CD14-positive monocyte (primary cell): Measurements from ENCODE around the gene ABCG8. TPM values are rescaled to one million over a fixed set of nuclear protein-coding genes. Genes with fewer than 3 reads are reported as not detected.

Source experiments
- DNase-seq, 3 donors: peaks; one replicate each; pipeline ENCODE4 v3.0.0-alpha.2; 2011 to 2022
- H2AFZ ChIP-seq: 2 replicates; pipeline ENCODE4 v1.6.0; 2012; ENCODE audit warnings: mild to moderate bottlenecking, low read depth, low read length, inconsistent platforms; ENCODE audit not compliant: insufficient read depth, poor library complexity, severe bottlenecking
- H3K27ac ChIP-seq, 2 donors: 1 replicate in 1 of 2; 2 replicates in 1 of 2; pipeline ENCODE4 v1.5.1; 2012 to 2013; ENCODE audit warnings: low read length in 2 of 2, control low read depth in 1 of 2, inconsistent platforms in 1 of 2, low read depth in 1 of 2, mild to moderate bottlenecking in 1 of 2
- H3K27me3 ChIP-seq, 2 donors: one replicate each; pipeline versions ENCODE4 v1.6.0 to v1.6.1; 2011 to 2013; ENCODE audit warnings: low read length in 2 of 2; ENCODE audit not compliant: control insufficient read depth in 2 of 2, insufficient read depth in 2 of 2
- H3K36me3 ChIP-seq, 2 donors: replicated peaks in 1 of 2; 1 replicate in 1 of 2; 2 replicates in 1 of 2; pipeline versions ENCODE4 v1.5.1 to v1.6.1; 2012 to 2013; ENCODE audit warnings: low read length in 2 of 2, control low read depth in 1 of 2, inconsistent platforms in 1 of 2, mild to moderate bottlenecking in 1 of 2; ENCODE audit not compliant: insufficient read depth in 2 of 2, control insufficient read depth in 1 of 2
- H3K4me1 ChIP-seq, 2 donors: 1 replicate in 1 of 2; 2 replicates in 1 of 2; pipeline versions ENCODE4 v1.5.1 to v1.6.1; 2012 to 2013; ENCODE audit warnings: low read length in 2 of 2, control low read depth in 1 of 2, inconsistent platforms in 1 of 2, mild to moderate bottlenecking in 1 of 2, moderate library complexity in 1 of 2; ENCODE audit not compliant: insufficient read depth in 2 of 2, control insufficient read depth in 1 of 2
- H3K4me2 ChIP-seq: replicated peaks from 2 replicates; pipeline ENCODE3; 2012; ENCODE audit warnings: low read length, moderate library complexity, mild to moderate bottlenecking; ENCODE audit not compliant: poor library complexity, severe bottlenecking; ENCODE audit errors: extremely low read depth
- H3K4me3 ChIP-seq, 3 experiments: fragments of 200-600 bp in 1 of 3; sonication (generic) in 1 of 3; replicated peaks in 1 of 3; 1 replicate in 2 of 3; 2 replicates in 1 of 3; pipeline ENCODE4 v1.5.1; 2011 to 2013; ENCODE audit warnings: low read length in 3 of 3, mild to moderate bottlenecking in 3 of 3, control low read depth in 2 of 3, low read depth in 2 of 3, inconsistent platforms in 1 of 3, moderate library complexity in 1 of 3
- H3K79me2 ChIP-seq: 2 replicates; pipeline ENCODE4 v1.6.0; 2012; ENCODE audit warnings: mild to moderate bottlenecking, control low read depth, inconsistent platforms, low read length, moderate library complexity; ENCODE audit not compliant: insufficient read depth
- H3K9ac ChIP-seq: 2 replicates; pipeline ENCODE4 v1.6.0; 2017; ENCODE audit warnings: low read length, mild to moderate bottlenecking; ENCODE audit not compliant: insufficient read depth, poor library complexity, severe bottlenecking
- H3K9me3 ChIP-seq, 2 donors: replicated peaks in 1 of 2; 1 replicate in 1 of 2; 2 replicates in 1 of 2; pipeline versions ENCODE4 v1.5.1 to v1.6.1; 2012 to 2013; ENCODE audit warnings: low read length in 2 of 2, control low read depth in 1 of 2; ENCODE audit not compliant: control insufficient read depth in 1 of 2, insufficient read depth in 1 of 2
- H4K20me1 ChIP-seq: 2 replicates; pipeline ENCODE4 v1.6.0; 2012; ENCODE audit warnings: mild to moderate bottlenecking, low read length, control low read depth, moderate library complexity; ENCODE audit not compliant: insufficient read depth
- H3K27ac Mint-ChIP-seq, 7 donors: one replicate each; pipeline ENCODE4 v1.8.0; 2020; ENCODE audit warnings: mild to moderate bottlenecking in 7 of 7, mixed read lengths in 7 of 7, moderate library complexity in 6 of 7, inconsistent platforms in 2 of 7
- H3K27me3 Mint-ChIP-seq, 3 donors: one replicate each; pipeline ENCODE4 v1.8.0; 2021 to 2022; ENCODE audit warnings: low read depth in 3 of 3, mild to moderate bottlenecking in 3 of 3, mixed read lengths in 3 of 3, moderate library complexity in 3 of 3, inconsistent platforms in 1 of 3
- H3K36me3 Mint-ChIP-seq, 2 donors: one replicate each; pipeline ENCODE4 v1.8.0; 2020; ENCODE audit warnings: mixed read lengths in 2 of 2, inconsistent platforms in 1 of 2, mild to moderate bottlenecking in 1 of 2
- H3K4me1 Mint-ChIP-seq: one replicate; pipeline ENCODE4 v1.8.0; 2020; ENCODE audit warnings: mild to moderate bottlenecking, mixed read lengths
- H3K4me3 Mint-ChIP-seq, 2 donors: one replicate each; pipeline ENCODE4 v1.8.0; 2020; ENCODE audit warnings: mild to moderate bottlenecking in 2 of 2, mixed read lengths in 2 of 2, moderate library complexity in 1 of 2
- H3K9me3 Mint-ChIP-seq, 7 donors: one replicate each; pipeline ENCODE4 v1.8.0; 2020 to 2022; ENCODE audit warnings: mixed read lengths in 7 of 7, mild to moderate bottlenecking in 6 of 7, moderate library complexity in 6 of 7, inconsistent platforms in 2 of 7
- WGBS: methylation state at CpG from one replicate; pipeline ENCODE4 v1.1.5; 2013; ENCODE audit warnings: missing lambda C conversion rate; ENCODE audit not compliant: insufficient coverage; 5-methylcytosine and 5-hydroxymethylcytosine counted together
- intact Hi-C, 2 donors: fragments of 100-400 bp; cut with micrococcal nuclease; formaldehyde crosslinking; loops; one replicate each; pipeline versions ENCODE4 v1.15.0 to v1.15.1; 2023
- polyA plus RNA-seq, 3 donors: library from polyadenylated mRNA; depleted of rRNA in 1 of 3; unstranded in 2 of 3; stranded (reverse) in 1 of 3; fragments of 300-500 nt in 2 of 3; fragments of >200 nt in 1 of 3; fragmentation: Illumina TruSeq in 2 of 3; gene quantifications; 1 replicate in 2 of 3; 2 replicates in 1 of 3; pipeline ENCODE4 v1.2.3, GENCODE V29; 2012 to 2021
- TF ChIP-seq, protein P1 (sequence below): fragments of 200-600 bp; IDR thresholded peaks from one replicate; pipeline ENCODE4 v1.8.0; 2022; ENCODE audit warnings: antibody characterized with exemption, mild to moderate bottlenecking

The ABCG8 gene
- polyA plus RNA-seq, 3 donors: not detected

GRCh38 chr2:43924463-43924862 lies 85.7 kb downstream of the ABCG8 start:
- no CpG with 5 or more reads among the region's 2 CpGs for WGBS
- TF ChIP-seq, protein P1, sequence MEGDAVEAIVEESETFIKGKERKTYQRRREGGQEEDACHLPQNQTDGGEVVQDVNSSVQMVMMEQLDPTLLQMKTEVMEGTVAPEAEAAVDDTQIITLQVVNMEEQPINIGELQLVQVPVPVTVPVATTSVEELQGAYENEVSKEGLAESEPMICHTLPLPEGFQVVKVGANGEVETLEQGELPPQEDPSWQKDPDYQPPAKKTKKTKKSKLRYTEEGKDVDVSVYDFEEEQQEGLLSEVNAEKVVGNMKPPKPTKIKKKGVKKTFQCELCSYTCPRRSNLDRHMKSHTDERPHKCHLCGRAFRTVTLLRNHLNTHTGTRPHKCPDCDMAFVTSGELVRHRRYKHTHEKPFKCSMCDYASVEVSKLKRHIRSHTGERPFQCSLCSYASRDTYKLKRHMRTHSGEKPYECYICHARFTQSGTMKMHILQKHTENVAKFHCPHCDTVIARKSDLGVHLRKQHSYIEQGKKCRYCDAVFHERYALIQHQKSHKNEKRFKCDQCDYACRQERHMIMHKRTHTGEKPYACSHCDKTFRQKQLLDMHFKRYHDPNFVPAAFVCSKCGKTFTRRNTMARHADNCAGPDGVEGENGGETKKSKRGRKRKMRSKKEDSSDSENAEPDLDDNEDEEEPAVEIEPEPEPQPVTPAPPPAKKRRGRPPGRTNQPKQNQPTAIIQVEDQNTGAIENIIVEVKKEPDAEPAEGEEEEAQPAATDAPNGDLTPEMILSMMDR: no peak

DNA sequence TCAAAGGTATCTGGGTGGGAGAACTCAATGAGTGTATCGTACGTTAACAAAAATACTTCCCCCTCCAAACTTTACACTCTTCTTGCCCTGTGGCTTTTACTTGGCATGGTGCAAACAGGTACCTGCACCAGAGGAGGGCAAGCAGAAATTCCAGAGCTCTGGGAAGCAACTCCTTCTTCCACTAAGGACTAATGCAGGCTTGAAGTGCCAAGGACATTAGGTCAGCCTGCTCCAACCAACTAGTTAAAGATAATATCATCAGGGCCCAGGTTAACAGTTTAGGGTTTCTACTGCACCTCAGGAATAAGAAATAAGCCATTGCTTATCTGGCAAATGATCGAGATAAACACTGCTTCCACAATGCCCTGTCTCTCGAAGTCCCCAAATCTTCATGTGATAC lies 86.7 kb downstream of the ABCG8 start:
- Histone ChIP-seq H2AFZ (no peak overlapping the region), H3K27ac (no peak overlapping the region), H4K20me1 (no peaks in the 10 kb centered on the region), H3K4me1 (no peaks in the 10 kb centered on the region), H3K4me3 (no peak overlapping the region), H3K4me2 (no peak overlapping the region), H3K9ac (no peak overlapping the region), H3K27me3 (no peaks in the 10 kb centered on the region), H3K36me3 (peaks cover 54 to 89% of the 10 kb centered on the region in 2 donors), H3K9me3 (no peaks in the 10 kb centered on the region), H3K79me2 (no peaks in the 10 kb centered on the region)
- no peak overlapping the region for H3K4me3 Mint-ChIP-seq
- no peaks in the 10 kb centered on the region for H3K4me1 Mint-ChIP-seq
- no peaks in the 10 kb centered on the region for H3K27me3 Mint-ChIP-seq
- no peak overlapping the region for H3K27ac Mint-ChIP-seq
- TF ChIP-seq, protein P1: no peak
- intact Hi-C loops: no loop called here
- H3K36me3 Mint-ChIP-seq: peaks cover 51 to 55% of the 10 kb centered on the region in 2 donors
- DNase-seq: no peak
- WGBS: no CpG with 5 or more reads among the region's 4 CpGs
- no peaks in the 10 kb centered on the region for H3K9me3 Mint-ChIP-seq

More at GRCh38 chr2:43924463-43924862, 85.7 kb downstream of the ABCG8 start:
- H3K4me3 ChIP-seq: no peak overlapping the region
- H3K4me1 Mint-ChIP-seq: no peaks in the 10 kb centered on the region
- no peak overlapping the region for H3K27ac ChIP-seq
- H3K79me2 ChIP-seq: no peaks in the 10 kb centered on the region
- no peaks in the 10 kb centered on the region for H3K4me1 ChIP-seq
- peaks cover 45 to 48% of the 10 kb centered on the region in 2 donors for H3K36me3 Mint-ChIP-seq
- H3K4me2 ChIP-seq: no peak overlapping the region
- no peaks in the 10 kb centered on the region for H4K20me1 ChIP-seq
- H3K9ac ChIP-seq: no peak overlapping the region
- no peaks in the 10 kb centered on the region for H3K27me3 Mint-ChIP-seq
- no peak overlapping the region for H3K27ac Mint-ChIP-seq
- H3K9me3 ChIP-seq: no peaks in the 10 kb centered on the region
- no peaks in the 10 kb centered on the region for H3K27me3 ChIP-seq
- DNase-seq: no peak
- intact Hi-C loops: no loop called here
- H3K4me3 Mint-ChIP-seq: no peak overlapping the region
- no peaks in the 10 kb centered on the region for H3K9me3 Mint-ChIP-seq
- no peak overlapping the region for H2AFZ ChIP-seq
- peaks cover 47 to 80% of the 10 kb centered on the region in 2 donors for H3K36me3 ChIP-seq
